ENCODE data around the gene ZNF599. TPM values are rescaled to one million over a fixed set of nuclear protein-coding genes. Genes with fewer than 3 reads are reported as not detected.

The ZNF599 gene
- polyA plus RNA-seq, 1 donor (not counting 4 experiments of a cell fraction or from before 2014, with no cell fraction given): 3.6 TPM

DNA sequence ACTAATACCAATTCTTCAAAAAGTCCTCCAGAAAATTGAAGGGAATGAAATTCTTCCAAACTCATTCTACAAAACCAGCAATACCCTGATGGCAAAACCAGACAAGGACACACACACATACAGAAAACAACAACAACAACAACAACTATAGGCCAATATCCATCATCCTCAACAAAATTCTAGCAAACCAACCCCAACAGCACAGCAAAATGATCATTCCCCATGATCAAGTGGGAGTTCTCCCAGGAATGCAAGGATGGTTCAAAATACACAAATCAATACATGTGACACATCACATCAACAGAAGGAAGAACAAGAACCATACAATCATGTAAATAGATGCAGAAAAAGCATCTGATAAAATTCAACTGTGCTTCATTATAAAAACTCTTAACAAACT, 57.7 kb downstream of the ZNF599 start:
- FAIRE-seq (no peak), DNase-seq (ENCODE audit: low read depth, low spot score) (no peak)
- Histone ChIP-seq H3K4me1 (ENCODE audit: control insufficient read depth, extremely low read depth, insufficient read depth, low read length) (no peaks in the 10 kb centered on the region), H3K27me3 (ENCODE audit: control insufficient read depth, extremely low read depth, insufficient read depth, low read length) (no peaks in the 10 kb centered on the region), H3K9ac (ENCODE audit: control insufficient read depth, extremely low read depth, insufficient read depth, low read length) (no peak overlapping the region), H2AFZ (ENCODE audit: control insufficient read depth, low read length) (no peak overlapping the region), H3K27ac (ENCODE audit: control insufficient read depth, insufficient read depth, low read length) (no peak overlapping the region), H3K79me2 (ENCODE audit: control insufficient read depth, insufficient read depth, low read length) (no peaks in the 10 kb centered on the region), H3K36me3 (ENCODE audit: control insufficient read depth in 2 of 2, extremely low read depth in 1 of 2, insufficient read depth in 2 of 2, low read length in 2 of 2) (no peaks in the 10 kb centered on the region), H3K4me2 (ENCODE audit: control insufficient read depth, extremely low read depth, insufficient read depth, low read depth, low read length) (no peak overlapping the region), H4K20me1 (ENCODE audit: control insufficient read depth, extremely low read depth, insufficient read depth, low read length) (no peaks in the 10 kb centered on the region), H3K9me3 (ENCODE audit: control insufficient read depth, low read depth, low read length) (peaks cover 4% of the 10 kb centered on the region), H3K4me3 (ENCODE audit: control insufficient read depth in 2 of 3, extremely low read depth in 1 of 3, insufficient read depth in 2 of 3, low read depth in 1 of 3, low read length in 3 of 3) (no peak overlapping the region), H3K9me1 (ENCODE audit: control insufficient read depth, extremely low read depth, insufficient read depth, low read length) (no peaks in the 10 kb centered on the region)
- dilution Hi-C loops (cut with MboI; ENCODE audit: extremely low pct_ligation_motif_present, low sequenced_read_pairs): no loop called here
- TF ChIP-seq, protein P1, sequence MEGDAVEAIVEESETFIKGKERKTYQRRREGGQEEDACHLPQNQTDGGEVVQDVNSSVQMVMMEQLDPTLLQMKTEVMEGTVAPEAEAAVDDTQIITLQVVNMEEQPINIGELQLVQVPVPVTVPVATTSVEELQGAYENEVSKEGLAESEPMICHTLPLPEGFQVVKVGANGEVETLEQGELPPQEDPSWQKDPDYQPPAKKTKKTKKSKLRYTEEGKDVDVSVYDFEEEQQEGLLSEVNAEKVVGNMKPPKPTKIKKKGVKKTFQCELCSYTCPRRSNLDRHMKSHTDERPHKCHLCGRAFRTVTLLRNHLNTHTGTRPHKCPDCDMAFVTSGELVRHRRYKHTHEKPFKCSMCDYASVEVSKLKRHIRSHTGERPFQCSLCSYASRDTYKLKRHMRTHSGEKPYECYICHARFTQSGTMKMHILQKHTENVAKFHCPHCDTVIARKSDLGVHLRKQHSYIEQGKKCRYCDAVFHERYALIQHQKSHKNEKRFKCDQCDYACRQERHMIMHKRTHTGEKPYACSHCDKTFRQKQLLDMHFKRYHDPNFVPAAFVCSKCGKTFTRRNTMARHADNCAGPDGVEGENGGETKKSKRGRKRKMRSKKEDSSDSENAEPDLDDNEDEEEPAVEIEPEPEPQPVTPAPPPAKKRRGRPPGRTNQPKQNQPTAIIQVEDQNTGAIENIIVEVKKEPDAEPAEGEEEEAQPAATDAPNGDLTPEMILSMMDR (optimal IDR thresholded peaks at IDR 0.05 in 1 of 3, IDR thresholded peaks at IDR 0.05 in 1 of 3, conservative IDR thresholded peaks at IDR 0.05 in 1 of 3; ENCODE audit: extremely low read depth in 1 of 3, insufficient read depth in 2 of 3, low read length in 3 of 3): no peak
- TF ChIP-seq EZH2 (IDR thresholded peaks at IDR 0.05; ENCODE audit: low read length): no peak

- H3K36me3 ChIP-seq (ENCODE audit: control insufficient read depth in 2 of 2, extremely low read depth in 1 of 2, insufficient read depth in 2 of 2, low read length in 2 of 2): no peaks in the 10 kb centered on the region
- no peak overlapping the region for H3K4me3 ChIP-seq (ENCODE audit: control insufficient read depth in 2 of 3, extremely low read depth in 1 of 3, insufficient read depth in 2 of 3, low read depth in 1 of 3, low read length in 3 of 3)
- TF ChIP-seq, protein P1 (optimal IDR thresholded peaks at IDR 0.05 in 1 of 3, IDR thresholded peaks at IDR 0.05 in 1 of 3, conservative IDR thresholded peaks at IDR 0.05 in 1 of 3; ENCODE audit: extremely low read depth in 1 of 3, insufficient read depth in 2 of 3, low read length in 3 of 3): no peak
- no peak for TF ChIP-seq EZH2 (IDR thresholded peaks at IDR 0.05; ENCODE audit: low read length)
- H3K79me2 ChIP-seq (ENCODE audit: control insufficient read depth, insufficient read depth, low read length): no peaks in the 10 kb centered on the region
- no peaks in the 10 kb centered on the region for H3K27me3 ChIP-seq (ENCODE audit: control insufficient read depth, extremely low read depth, insufficient read depth, low read length)
- no peak overlapping the region for H3K27ac ChIP-seq (ENCODE audit: control insufficient read depth, insufficient read depth, low read length)
- no peak overlapping the region for H2AFZ ChIP-seq (ENCODE audit: control insufficient read depth, low read length)
- no peak overlapping the region for H3K4me2 ChIP-seq (ENCODE audit: control insufficient read depth, extremely low read depth, insufficient read depth, low read depth, low read length)
- H3K9me1 ChIP-seq (ENCODE audit: control insufficient read depth, extremely low read depth, insufficient read depth, low read length): no peaks in the 10 kb centered on the region
- no peak for FAIRE-seq
- no peak for DNase-seq (ENCODE audit: low read depth, low spot score)
- dilution Hi-C loops (cut with MboI; ENCODE audit: extremely low pct_ligation_motif_present, low sequenced_read_pairs): no loop called here
- H4K20me1 ChIP-seq (ENCODE audit: control insufficient read depth, extremely low read depth, insufficient read depth, low read length): no peaks in the 10 kb centered on the region
- no peak overlapping the region for H3K9ac ChIP-seq (ENCODE audit: control insufficient read depth, extremely low read depth, insufficient read depth, low read length)
- H3K4me1 ChIP-seq (ENCODE audit: control insufficient read depth, extremely low read depth, insufficient read depth, low read length): no peaks in the 10 kb centered on the region
- peaks cover 4% of the 10 kb centered on the region for H3K9me3 ChIP-seq (ENCODE audit: control insufficient read depth, low read depth, low read length)
Measured at GRCh38 chr19:34713262-34713637, 59.8 kb downstream of the ZNF599 start.

Data from keratinocyte (primary cell).